Chondrocyte (in vitro differentiated cells): ENCODE measurements around the gene DNAJC11. TPM values are rescaled to one million over a fixed set of nuclear protein-coding genes. Genes with fewer than 3 reads are reported as not detected.

Experiments
- DNase-seq: peaks from one replicate; pipeline ENCODE4 v3.0.0; 2021; ENCODE audit warnings: mixed read lengths, low spot score
- H3K27ac Mint-ChIP-seq: one replicate; pipeline ENCODE4 v1.8.0; 2021; ENCODE audit warnings: mild to moderate bottlenecking, moderate library complexity, mixed read lengths; ENCODE audit not compliant: unreplicated experiment
- H3K27me3 Mint-ChIP-seq: 2 replicates; pipeline ENCODE4 v1.8.0; 2021; ENCODE audit warnings: low read depth, mixed read lengths
- H3K36me3 Mint-ChIP-seq: 2 replicates; pipeline ENCODE4 v1.8.0; 2021; ENCODE audit warnings: low read depth, mixed read lengths
- H3K4me1 Mint-ChIP-seq: 2 replicates; pipeline ENCODE4 v1.8.0; 2021; ENCODE audit warnings: low read depth, mild to moderate bottlenecking, mixed read lengths
- H3K4me3 Mint-ChIP-seq: one replicate; pipeline ENCODE4 v1.8.0; 2021; ENCODE audit warnings: mild to moderate bottlenecking, moderate library complexity, mixed read lengths; ENCODE audit not compliant: unreplicated experiment
- H3K9me3 Mint-ChIP-seq: 2 replicates; pipeline ENCODE4 v1.8.0; 2021; ENCODE audit warnings: low read depth, mixed read lengths
- CTCF ChIP-seq: fragments of 200-600 bp; sonication (generic); IDR thresholded peaks from 2 replicates; pipeline ENCODE4 v1.5.0; 2021; ENCODE audit warnings: antibody characterized with exemption, mild to moderate bottlenecking, moderate library complexity
- total RNA-seq: library from RNA; stranded (reverse); gene quantifications from 3 replicates; pipeline ENCODE4 v1.2.1, GENCODE V29; 2021

DNAJC11 gene
- total RNA-seq, 1 donor from 2014 or later = 46.3 TPM

- no peak overlapping the region for H3K4me3 Mint-ChIP-seq
- H3K27ac Mint-ChIP-seq = no peak overlapping the region
- H3K27me3 Mint-ChIP-seq = no peaks in the 10 kb centered on the region
- H3K9me3 Mint-ChIP-seq = no peaks in the 10 kb centered on the region
- DNase-seq = no peak
- peaks cover 21% of the 10 kb centered on the region for H3K36me3 Mint-ChIP-seq
- no peak for TF ChIP-seq CTCF
- H3K4me1 Mint-ChIP-seq = peaks cover 8% of the 10 kb centered on the region
Measured at GRCh38 chr1:6592441-6592840, 109.2 kb downstream of the DNAJC11 start.

DNA sequence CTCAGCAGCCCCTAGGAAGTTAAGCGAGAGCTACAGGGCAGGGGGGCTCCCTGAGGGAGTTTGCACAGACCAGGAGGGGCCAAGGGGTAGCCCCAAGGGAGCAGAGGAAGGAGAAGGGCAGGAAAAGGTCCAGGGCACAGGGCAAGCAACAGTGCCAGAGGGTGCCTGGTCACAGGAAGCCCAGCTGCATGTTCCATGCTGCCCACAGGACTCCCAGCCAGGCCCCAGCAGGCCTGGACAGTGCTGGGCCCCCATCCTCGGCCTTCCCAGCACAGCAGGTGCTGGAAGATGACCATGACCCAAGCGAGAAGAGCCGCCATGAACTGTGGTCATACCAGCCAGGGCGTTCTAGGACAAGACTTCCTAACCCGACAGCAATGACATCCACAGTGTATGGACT, 110.0 kb downstream of the DNAJC11 start:
- TF ChIP-seq CTCF = no peak
- Mint-ChIP-seq H3K4me1 (peaks cover 8% of the 10 kb centered on the region), H3K9me3 (no peaks in the 10 kb centered on the region), H3K27ac (no peak overlapping the region), H3K4me3 (no peak overlapping the region), H3K36me3 (peaks cover 20% of the 10 kb centered on the region), H3K27me3 (no peaks in the 10 kb centered on the region)
- DNase-seq = no peak

- Mint-ChIP-seq H3K4me1 (peaks cover 4% of the 10 kb centered on the region), H3K27ac (no peak overlapping the region), H3K36me3 (peaks cover 17% of the 10 kb centered on the region), H3K9me3 (no peaks in the 10 kb centered on the region), H3K27me3 (no peaks in the 10 kb centered on the region), H3K4me3 (no peak overlapping the region)
- no peak for TF ChIP-seq CTCF
- DNase-seq = no peak
Measured at GRCh38 chr1:6591222-6591621, 110.4 kb downstream of the DNAJC11 start.

GRCh38 chr1:6590046-6590445, 111.6 kb downstream of the DNAJC11 start:
- H3K36me3 Mint-ChIP-seq = peaks cover 8% of the 10 kb centered on the region
- no peaks in the 10 kb centered on the region for H3K27me3 Mint-ChIP-seq
- TF ChIP-seq CTCF = no peak
- no peaks in the 10 kb centered on the region for H3K4me1 Mint-ChIP-seq
- DNase-seq = no peak
- H3K9me3 Mint-ChIP-seq = no peaks in the 10 kb centered on the region
- no peak overlapping the region for H3K4me3 Mint-ChIP-seq
- no peak overlapping the region for H3K27ac Mint-ChIP-seq

DNA sequence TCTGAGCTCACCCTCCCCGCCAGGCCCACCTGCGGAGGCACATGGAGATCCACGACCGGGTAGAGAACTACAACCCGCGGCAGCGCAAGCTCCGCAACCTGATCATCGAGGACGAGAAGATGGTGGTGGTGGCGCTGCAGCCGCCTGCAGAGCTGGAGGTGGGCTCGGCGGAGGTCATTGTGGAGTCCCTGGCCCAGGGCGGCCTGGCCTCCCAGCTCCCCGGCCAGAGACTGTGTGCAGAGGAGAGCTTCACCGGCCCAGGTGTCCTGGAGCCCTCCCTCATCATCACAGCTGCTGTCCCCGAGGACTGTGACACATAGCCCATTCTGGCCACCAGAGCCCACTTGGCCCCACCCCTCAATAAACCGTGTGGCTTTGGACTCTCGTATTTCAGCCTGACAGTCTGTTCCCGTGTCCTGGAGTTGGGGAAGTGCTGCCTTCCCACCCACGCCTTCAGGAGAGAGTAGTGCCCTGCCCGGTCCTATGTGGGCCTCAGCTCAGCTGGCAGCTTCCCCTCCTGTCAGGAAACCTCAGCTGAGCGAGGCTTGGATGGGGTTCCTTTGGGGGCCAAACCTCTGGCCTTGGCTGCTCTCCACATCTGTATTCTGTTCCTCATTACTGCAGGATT, 112.6 kb downstream of the DNAJC11 start:
- peak overlapping the region; percentile 45 for H3K27ac Mint-ChIP-seq
- H3K9me3 Mint-ChIP-seq = no peaks in the 10 kb centered on the region
- H3K4me1 Mint-ChIP-seq = no peaks in the 10 kb centered on the region
- no peaks in the 10 kb centered on the region for H3K27me3 Mint-ChIP-seq
- peaks cover 5% of the 10 kb centered on the region for H3K36me3 Mint-ChIP-seq
- no peak overlapping the region for H3K4me3 Mint-ChIP-seq
- no peak for TF ChIP-seq CTCF
- no peak for DNase-seq
